Chondrocyte (in vitro differentiated cells): Measurements from ENCODE around the gene ALOXE3. TPM values are rescaled to one million over a fixed set of nuclear protein-coding genes. Genes with fewer than 3 reads are reported as not detected.

Source experiments
- DNase-seq: peaks from one replicate; pipeline ENCODE4 v3.0.0; 2021; ENCODE audit warnings: mixed read lengths, low spot score
- H3K27ac Mint-ChIP-seq: one replicate; pipeline ENCODE4 v1.8.0; 2021; ENCODE audit warnings: mild to moderate bottlenecking, moderate library complexity, mixed read lengths; ENCODE audit not compliant: unreplicated experiment
- H3K27me3 Mint-ChIP-seq: 2 replicates; pipeline ENCODE4 v1.8.0; 2021; ENCODE audit warnings: low read depth, mixed read lengths
- H3K36me3 Mint-ChIP-seq: 2 replicates; pipeline ENCODE4 v1.8.0; 2021; ENCODE audit warnings: low read depth, mixed read lengths
- H3K4me1 Mint-ChIP-seq: 2 replicates; pipeline ENCODE4 v1.8.0; 2021; ENCODE audit warnings: low read depth, mild to moderate bottlenecking, mixed read lengths
- H3K4me3 Mint-ChIP-seq: one replicate; pipeline ENCODE4 v1.8.0; 2021; ENCODE audit warnings: mild to moderate bottlenecking, moderate library complexity, mixed read lengths; ENCODE audit not compliant: unreplicated experiment
- H3K9me3 Mint-ChIP-seq: 2 replicates; pipeline ENCODE4 v1.8.0; 2021; ENCODE audit warnings: low read depth, mixed read lengths
- total RNA-seq: library from RNA; stranded (reverse); gene quantifications from 3 replicates; pipeline ENCODE4 v1.2.1, GENCODE V29; 2021
- TF ChIP-seq, protein P1 (sequence below): fragments of 200-600 bp; sonication (generic); IDR thresholded peaks from 2 replicates; pipeline ENCODE4 v1.5.0; 2021; ENCODE audit warnings: antibody characterized with exemption, mild to moderate bottlenecking, moderate library complexity

The ALOXE3 gene
- total RNA-seq, 1 donor from 2014 or later = 0.12 TPM

DNA sequence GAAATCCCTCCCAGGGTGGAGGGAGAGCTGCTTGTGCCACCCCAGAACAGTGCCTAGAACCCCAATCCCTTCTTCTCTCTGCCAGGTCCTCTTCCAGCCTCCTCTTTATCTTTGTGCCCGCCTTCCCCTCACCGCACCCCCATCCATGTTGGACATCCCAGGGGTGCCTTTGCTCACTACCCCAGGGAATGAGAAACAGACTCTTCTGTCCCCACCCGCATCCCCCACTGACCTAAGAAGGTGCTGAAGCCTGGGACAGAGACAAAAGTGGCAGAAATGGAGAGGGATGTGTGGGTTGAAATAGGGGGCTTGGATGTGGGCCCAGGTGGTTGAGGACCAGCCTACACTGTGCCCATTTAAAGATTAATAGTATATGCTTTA is 62.5 kb downstream of the ALOXE3 start:
- no peak overlapping the region for H3K4me3 Mint-ChIP-seq

DNA sequence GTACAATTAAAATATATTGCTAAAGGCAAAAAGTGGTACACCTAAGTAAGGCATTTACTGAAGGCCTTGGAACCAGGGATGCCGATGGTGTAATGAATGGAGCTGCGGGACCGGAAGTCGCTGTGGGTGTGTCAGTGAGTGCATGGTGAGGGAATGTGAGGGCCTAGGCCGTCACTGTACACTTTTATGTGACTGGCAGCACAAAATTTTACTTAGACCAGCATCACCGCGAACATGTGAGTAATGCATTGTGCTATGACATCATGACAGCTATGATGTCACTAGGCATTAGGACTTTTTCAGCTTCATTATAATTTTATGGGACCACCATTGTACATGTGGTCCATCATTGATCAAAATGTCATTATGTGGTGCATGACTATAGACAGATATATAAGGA is 64.7 kb downstream of the ALOXE3 start:
- Mint-ChIP-seq H3K27ac (no peak overlapping the region), H3K4me3 (no peak overlapping the region), H3K9me3 (no peaks in the 10 kb centered on the region), H3K4me1 (no peaks in the 10 kb centered on the region), H3K36me3 (no peaks in the 10 kb centered on the region), H3K27me3 (peaks cover 20% of the 10 kb centered on the region)
- DNase-seq = peak; percentile 24
- TF ChIP-seq, protein P1, sequence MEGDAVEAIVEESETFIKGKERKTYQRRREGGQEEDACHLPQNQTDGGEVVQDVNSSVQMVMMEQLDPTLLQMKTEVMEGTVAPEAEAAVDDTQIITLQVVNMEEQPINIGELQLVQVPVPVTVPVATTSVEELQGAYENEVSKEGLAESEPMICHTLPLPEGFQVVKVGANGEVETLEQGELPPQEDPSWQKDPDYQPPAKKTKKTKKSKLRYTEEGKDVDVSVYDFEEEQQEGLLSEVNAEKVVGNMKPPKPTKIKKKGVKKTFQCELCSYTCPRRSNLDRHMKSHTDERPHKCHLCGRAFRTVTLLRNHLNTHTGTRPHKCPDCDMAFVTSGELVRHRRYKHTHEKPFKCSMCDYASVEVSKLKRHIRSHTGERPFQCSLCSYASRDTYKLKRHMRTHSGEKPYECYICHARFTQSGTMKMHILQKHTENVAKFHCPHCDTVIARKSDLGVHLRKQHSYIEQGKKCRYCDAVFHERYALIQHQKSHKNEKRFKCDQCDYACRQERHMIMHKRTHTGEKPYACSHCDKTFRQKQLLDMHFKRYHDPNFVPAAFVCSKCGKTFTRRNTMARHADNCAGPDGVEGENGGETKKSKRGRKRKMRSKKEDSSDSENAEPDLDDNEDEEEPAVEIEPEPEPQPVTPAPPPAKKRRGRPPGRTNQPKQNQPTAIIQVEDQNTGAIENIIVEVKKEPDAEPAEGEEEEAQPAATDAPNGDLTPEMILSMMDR = no peak

More for the DNA sequence above, 62.5 kb downstream of the ALOXE3 start:
- TF ChIP-seq, protein P1 = no peak
- Mint-ChIP-seq H3K4me1 (peaks cover 2% of the 10 kb centered on the region), H3K27ac (no peak overlapping the region), H3K36me3 (no peaks in the 10 kb centered on the region), H3K9me3 (no peaks in the 10 kb centered on the region), H3K27me3 (peaks cover 35% of the 10 kb centered on the region)
- DNase-seq = peak; percentile 35

DNA sequence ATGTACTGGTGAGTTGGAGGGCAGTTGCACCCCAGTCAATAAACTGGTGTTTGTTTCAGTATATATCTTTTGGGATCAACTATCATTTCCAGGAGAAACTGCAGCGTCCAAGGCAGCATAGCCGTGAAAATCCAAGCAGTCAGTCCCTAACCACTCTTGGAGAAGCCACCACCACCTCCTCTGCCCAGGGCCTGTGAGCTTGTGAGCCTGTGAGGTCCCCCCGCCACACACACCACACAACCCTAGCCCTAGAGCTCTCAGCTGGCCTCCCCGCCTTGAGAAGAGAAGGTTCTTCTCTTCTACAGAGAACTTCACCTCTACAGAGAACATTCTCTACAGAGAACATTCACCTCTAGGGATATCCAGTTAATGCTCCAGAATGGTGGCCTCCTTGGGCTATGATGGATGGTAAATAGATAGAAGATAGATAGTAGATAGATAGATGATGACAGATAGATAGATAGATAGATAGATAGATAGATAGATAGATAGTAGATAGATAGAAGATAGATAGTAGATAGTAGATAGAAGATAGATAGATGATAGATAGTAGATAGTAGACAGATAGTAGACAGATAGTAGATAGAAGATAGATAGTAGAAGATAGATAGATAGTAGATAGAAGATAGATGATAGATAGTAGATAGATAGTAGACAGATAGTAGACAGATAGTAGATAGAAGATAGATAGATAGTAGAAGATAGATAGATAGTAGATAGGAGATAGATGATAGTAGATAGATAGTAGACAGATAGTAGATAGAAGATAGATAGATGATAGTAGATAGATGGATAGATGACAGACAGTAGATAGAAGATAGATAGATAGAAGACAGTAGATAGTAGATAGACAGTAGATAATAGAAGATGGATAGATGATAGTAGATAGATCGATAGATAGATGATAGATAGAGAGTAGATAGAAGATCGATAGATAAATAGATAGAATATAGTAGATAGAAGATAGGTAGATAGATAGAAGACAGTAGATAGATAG is 65.8 kb downstream of the ALOXE3 start:
- no peaks in the 10 kb centered on the region for H3K9me3 Mint-ChIP-seq
- DNase-seq = peak; percentile 35
- TF ChIP-seq, protein P1 = no peak
- H3K27ac Mint-ChIP-seq = no peak overlapping the region
- H3K27me3 Mint-ChIP-seq = peaks cover 19% of the 10 kb centered on the region
- H3K4me3 Mint-ChIP-seq = no peak overlapping the region
- H3K36me3 Mint-ChIP-seq = no peaks in the 10 kb centered on the region
- H3K4me1 Mint-ChIP-seq = no peaks in the 10 kb centered on the region

DNA sequence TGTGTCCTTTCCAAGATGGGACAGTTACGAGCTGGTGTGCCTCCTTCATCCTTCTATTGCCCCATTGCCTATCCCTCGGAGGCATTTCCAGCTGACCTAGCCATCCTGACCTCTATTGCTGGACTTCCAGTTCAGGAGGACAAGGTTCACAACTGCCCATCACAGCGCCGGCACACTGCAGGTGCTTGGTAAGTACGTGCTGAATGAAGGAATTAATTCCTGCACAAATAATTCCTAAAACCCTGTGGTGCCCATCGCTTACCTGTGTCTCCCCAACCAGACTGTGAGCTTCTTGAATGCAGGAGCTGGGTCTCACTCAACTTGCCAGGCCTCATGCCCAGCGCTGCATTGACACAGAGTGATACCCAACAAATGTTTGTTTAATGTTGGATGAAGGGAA is 66.5 kb downstream of the ALOXE3 start:
- Mint-ChIP-seq H3K4me3 (no peak overlapping the region), H3K27ac (no peak overlapping the region), H3K27me3 (peaks cover 20% of the 10 kb centered on the region), H3K9me3 (no peaks in the 10 kb centered on the region), H3K36me3 (no peaks in the 10 kb centered on the region), H3K4me1 (no peaks in the 10 kb centered on the region)
- peak; percentile 37 for DNase-seq
- TF ChIP-seq, protein P1 = no peak

DNA sequence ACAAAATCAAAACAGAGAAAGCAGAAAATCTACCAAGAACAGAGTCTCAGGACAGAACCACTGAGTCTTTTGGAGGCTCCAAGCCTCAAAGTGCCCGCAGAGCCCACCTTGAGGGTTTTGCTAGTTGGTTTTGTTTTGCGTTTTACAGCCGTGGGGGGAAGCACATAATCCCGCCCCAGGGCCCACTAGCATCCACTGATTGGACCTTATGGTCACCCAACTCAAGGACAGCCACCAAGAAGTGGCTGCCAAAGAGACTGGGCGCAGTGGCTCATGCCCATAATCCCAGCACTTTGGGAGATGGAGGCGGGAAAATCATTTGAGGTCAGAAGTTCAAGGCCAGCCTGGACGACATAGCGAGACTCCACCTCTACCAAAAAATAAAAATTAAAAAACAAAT is 69.6 kb downstream of the ALOXE3 start:
- no peaks in the 10 kb centered on the region for H3K4me1 Mint-ChIP-seq
- no peak overlapping the region for H3K27ac Mint-ChIP-seq
- DNase-seq = no peak
- TF ChIP-seq, protein P1 = no peak
- H3K36me3 Mint-ChIP-seq = no peaks in the 10 kb centered on the region
- no peak overlapping the region for H3K4me3 Mint-ChIP-seq
- H3K9me3 Mint-ChIP-seq = no peaks in the 10 kb centered on the region
- H3K27me3 Mint-ChIP-seq = peaks cover 22% of the 10 kb centered on the region
